GM12878 (cell line): ENCODE results near the gene PKP4. TPM values are rescaled to one million over a fixed set of nuclear protein-coding genes. Genes with fewer than 3 reads are reported as not detected.

Experiments
- ATAC-seq: fragments of 200-7000 bp; cut with Tn5 transposase; 3 replicates; pipeline ENCODE4 v1.9.1; 2020; ENCODE audit warnings: mild to moderate bottlenecking, moderate library complexity
- BruUV-seq: library from RNA; stranded (reverse); fragments of 400-500 nt; replicated peaks from 2 replicates; lab custom pipeline; 2021; lab: Mats Ljungman, UMichigan
- CTCF ChIA-PET: fragments of 300-600 bp; sonication (Branson Sonifier 250); formaldehyde crosslinking; extraction: SDS; loops from one replicate; lab custom pipeline; 2021; ENCODE audit warnings: inconsistent platforms; lab: Yijun Ruan, JAX
- POLR2A ChIA-PET: fragments of 350-600 bp; formaldehyde crosslinking; extraction: SDS; loops from one replicate; lab custom pipeline; 2021; ENCODE audit warnings: inconsistent platforms; lab: Charles Lee
- RAD21 ChIA-PET: fragments of 300-600 bp; sonication (Branson Sonifier 250); formaldehyde crosslinking; loops from one replicate; lab custom pipeline; 2023; ENCODE audit warnings: antibody characterized with exemption; ENCODE audit not compliant: unreplicated experiment; lab: Charles Lee
- SMC1A ChIA-PET: fragments of 300-600 bp; sonication (Branson Sonifier 250); formaldehyde crosslinking; loops from one replicate; lab custom pipeline; 2023; ENCODE audit not compliant: unreplicated experiment, uncharacterized antibody; lab: Charles Lee
- DNase-seq: peaks from one replicate; pipeline ENCODE4 v3.0.0-alpha.2; 2011; ENCODE audit warnings: low read depth, low spot score
- FAIRE-seq: peaks from 3 replicates; lab custom pipeline; 2011; peaks lifted over from hg19 to GRCh38; lab: Jason Lieb, UNC
- H2AFZ ChIP-seq: 2 replicates; pipeline ENCODE4 v1.6.0; 2011; ENCODE audit warnings: low read depth, low read length, control low read depth; ENCODE audit not compliant: control insufficient read depth
- H3K27ac ChIP-seq: 2 replicates; pipeline ENCODE4 v1.5.1; 2011; ENCODE audit warnings: control low read depth; ENCODE audit not compliant: control insufficient read depth, insufficient read depth
- H3K27me3 ChIP-seq, 2 experiments: replicated peaks in 1 of 2; 2 replicates each; pipeline versions ENCODE4 v1.6.0 to v1.6.1; 2011; ENCODE audit warnings: low read length in 1 of 2; ENCODE audit not compliant: control insufficient read depth in 2 of 2, insufficient read depth in 2 of 2
- H3K36me3 ChIP-seq, 2 experiments: 2 replicates each; pipeline ENCODE4 v1.5.1; 2011; ENCODE audit warnings: low read length in 1 of 2; ENCODE audit not compliant: control insufficient read depth in 2 of 2, insufficient read depth in 2 of 2
- H3K4me1 ChIP-seq: 2 replicates; pipeline ENCODE4 v1.6.1; 2011; ENCODE audit warnings: mild to moderate bottlenecking, low read length, moderate library complexity, mixed read lengths; ENCODE audit not compliant: control insufficient read depth, insufficient read depth
- H3K4me2 ChIP-seq: 2 replicates; pipeline ENCODE4 v1.6.0; 2011; ENCODE audit warnings: control low read depth; ENCODE audit not compliant: control insufficient read depth, insufficient read depth
- H3K4me3 ChIP-seq: fragments of 200-600 bp; sonication (generic); 2 replicates; pipeline ENCODE4 v1.5.1; 2016
- H3K79me2 ChIP-seq: 2 replicates; pipeline ENCODE4 v1.6.0; 2011; ENCODE audit warnings: low read length; ENCODE audit not compliant: control insufficient read depth, insufficient read depth
- H3K9ac ChIP-seq: 2 replicates; pipeline ENCODE4 v1.8.0; 2011; ENCODE audit warnings: low read length, control low read depth, mixed read lengths; ENCODE audit not compliant: control insufficient read depth, insufficient read depth
- H3K9me3 ChIP-seq: replicated peaks from 3 replicates; pipeline ENCODE4 v1.5.1; 2011; ENCODE audit warnings: mild to moderate bottlenecking, low read length; ENCODE audit not compliant: control insufficient read depth, insufficient read depth
- H4K20me1 ChIP-seq: 2 replicates; pipeline ENCODE4 v1.6.0; 2011; ENCODE audit not compliant: control insufficient read depth, insufficient read depth
- CBX5 ChIP-seq: sonication (generic); IDR thresholded peaks from 2 replicates; pipeline ENCODE4 v1.6.1; 2016; ENCODE audit warnings: low read depth, moderate library complexity, mild to moderate bottlenecking, inconsistent platforms
- FOXK2 ChIP-seq: fragments of 450-650 bp; IDR thresholded peaks from 2 replicates; pipeline ENCODE4 v1.6.1; 2017; ENCODE audit warnings: mild to moderate bottlenecking, moderate library complexity
- HDAC6 ChIP-seq: fragments of 200-600 bp; sonication (generic); IDR thresholded peaks from one replicate; pipeline ENCODE4 v1.8.0; 2017; ENCODE audit warnings: antibody characterized with exemption; ENCODE audit not compliant: unreplicated experiment
- JUNB ChIP-seq: IDR thresholded peaks from 2 replicates; pipeline ENCODE4 v1.6.1; 2016; ENCODE audit warnings: antibody characterized with exemption, mild to moderate bottlenecking
- NR2F1 ChIP-seq: fragments of 450-650 bp; conservative IDR thresholded peaks from 2 replicates; pipeline ENCODE4 v1.6.1; 2017; ENCODE audit warnings: mild to moderate bottlenecking
- SPI1 ChIP-seq: IDR thresholded peaks from 2 replicates; pipeline ENCODE4 v1.6.1; 2011; ENCODE audit warnings: low read depth, mild to moderate bottlenecking, low read length, moderate library complexity, borderline replicate concordance; ENCODE audit not compliant: insufficient read depth
- SREBF2 ChIP-seq: IDR thresholded peaks from 2 replicates; pipeline ENCODE4 v1.6.1; 2012; ENCODE audit warnings: mild to moderate bottlenecking, low read length
- TBL1XR1 ChIP-seq: IDR thresholded peaks from 2 replicates; pipeline ENCODE4 v1.6.1; 2012; ENCODE audit warnings: low read depth, low read length, improper control_type of control experiment
- ZNF207 ChIP-seq: fragments of 450-650 bp; IDR thresholded peaks from 2 replicates; pipeline ENCODE4 v1.6.1; 2014; ENCODE audit warnings: antibody characterized with exemption, mild to moderate bottlenecking, borderline replicate concordance
- WGBS: methylation state at CpG from one replicate; pipeline ENCODE4 v1.1.6; 2016; ENCODE audit warnings: low lambda C conversion rate; ENCODE audit not compliant: insufficient replicate concordance, insufficient coverage; ENCODE audit errors: missing lambda C conversion rate; 5-methylcytosine and 5-hydroxymethylcytosine counted together
- in situ Hi-C: fragments of 300-500 bp; cut with MboI; formaldehyde crosslinking; loops from 9 replicates; pipeline ENCODE4 v1.14.3; 2018; ENCODE audit warnings: mixed read lengths
- intact Hi-C: fragments of 100-400 bp; cut with micrococcal nuclease; formaldehyde crosslinking; loops from one replicate; pipeline ENCODE4 v1.14.2; 2022; ENCODE audit not compliant: unreplicated experiment
- polyA plus RNA-seq, 11 experiments: library from polyadenylated mRNA; depleted of rRNA in 4 of 11; unstranded in 6 of 11; stranded (reverse) in 5 of 11; fragments of >200 nt; fragmentation: Nextera tagmentation in 4 of 11; fragmentation: Illumina TruSeq in 1 of 11; extraction: Ambion mirVana in 4 of 11; extraction: Trizol in 1 of 11; gene quantifications; 1 replicate in 1 of 11; 2 replicates in 10 of 11; pipeline versions ENCODE4 v1.2.1 to v1.2.3, GENCODE V29; 2011 to 2016; ENCODE audit warnings: inconsistent platforms in 2 of 11, missing spikeins in 2 of 11, low read depth in 1 of 11
- total RNA-seq, 4 experiments: library from RNA; depleted of rRNA in 3 of 4; stranded (reverse); fragments of >200 nt in 3 of 4; fragmentation: Illumina TruSeq in 1 of 4; extraction: Trizol in 1 of 4; gene quantifications; 2 replicates each; pipeline versions ENCODE4 v1.2.1 to v1.2.3, GENCODE V29; 2013 to 2021
- TF ChIP-seq, protein P1 (sequence below): fragments of 450-650 bp; IDR thresholded peaks from 2 replicates; pipeline ENCODE4 v1.6.1; 2018; ENCODE audit warnings: borderline replicate concordance, mild to moderate bottlenecking; ENCODE audit not compliant: partially characterized antibody

The PKP4 gene
- total and polyA plus RNA-seq, 10 of the 15 experiments (the other 5 are each of a cell fraction or from before 2014, with no cell fraction given) = 4.8 to 35.8 (median 17.7) TPM

DNA sequence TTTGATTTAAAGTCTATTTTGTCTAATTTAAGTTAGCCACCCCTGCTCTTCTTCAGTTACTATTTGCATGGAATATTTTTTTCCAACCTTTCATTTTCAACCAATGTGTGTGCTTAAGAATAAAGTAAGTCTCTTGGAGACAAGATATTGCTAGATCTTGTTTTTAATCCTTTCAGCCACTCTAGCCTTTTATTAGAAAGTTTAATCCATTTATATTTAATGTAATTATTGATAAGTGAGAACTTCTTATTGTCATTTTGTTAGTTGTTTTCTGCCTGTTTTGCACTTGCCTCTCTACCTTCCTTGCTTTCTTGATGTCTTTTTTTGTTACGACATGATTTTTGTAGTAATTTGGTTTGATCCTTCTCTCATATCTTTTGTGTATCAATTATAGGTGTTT lies 46.6 kb upstream of the PKP4 start:
- CTCF ChIA-PET = no interaction called here
- no peak overlapping the region for H3K4me3 ChIP-seq
- DNase-seq (no peak), FAIRE-seq (no peak), ATAC-seq (no peak)
- H2AFZ ChIP-seq = no peak overlapping the region
- no peak overlapping the region for H3K4me2 ChIP-seq
- H3K79me2 ChIP-seq = no peaks in the 10 kb centered on the region
- intact Hi-C loops = no loop called here
- H3K27ac ChIP-seq = no peak overlapping the region
- TF ChIP-seq HDAC6 (no peak), CBX5 (no peak), NR2F1 (no peak), SPI1 (no peak), JUNB (no peak), SREBF2 (no peak), TBL1XR1 (no peak), FOXK2 (no peak), ZNF207 (no peak)
- TF ChIP-seq, protein P1, sequence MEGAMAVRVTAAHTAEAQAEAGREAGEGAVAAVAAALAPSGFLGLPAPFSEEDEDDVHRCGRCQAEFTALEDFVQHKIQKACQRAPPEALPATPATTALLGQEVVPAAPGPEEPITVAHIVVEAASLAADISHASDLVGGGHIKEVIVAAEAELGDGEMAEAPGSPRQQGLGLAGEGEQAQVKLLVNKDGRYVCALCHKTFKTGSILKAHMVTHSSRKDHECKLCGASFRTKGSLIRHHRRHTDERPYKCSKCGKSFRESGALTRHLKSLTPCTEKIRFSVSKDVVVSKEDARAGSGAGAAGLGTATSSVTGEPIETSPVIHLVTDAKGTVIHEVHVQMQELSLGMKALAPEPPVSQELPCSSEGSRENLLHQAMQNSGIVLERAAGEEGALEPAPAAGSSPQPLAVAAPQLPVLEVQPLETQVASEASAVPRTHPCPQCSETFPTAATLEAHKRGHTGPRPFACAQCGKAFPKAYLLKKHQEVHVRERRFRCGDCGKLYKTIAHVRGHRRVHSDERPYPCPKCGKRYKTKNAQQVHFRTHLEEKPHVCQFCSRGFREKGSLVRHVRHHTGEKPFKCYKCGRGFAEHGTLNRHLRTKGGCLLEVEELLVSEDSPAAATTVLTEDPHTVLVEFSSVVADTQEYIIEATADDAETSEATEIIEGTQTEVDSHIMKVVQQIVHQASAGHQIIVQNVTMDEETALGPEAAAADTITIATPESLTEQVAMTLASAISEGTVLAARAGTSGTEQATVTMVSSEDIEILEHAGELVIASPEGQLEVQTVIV = no peak
- H3K27me3 ChIP-seq = no peaks in the 10 kb centered on the region
- in situ Hi-C loops = no loop called here
- no TSS peak for BruUV-seq
- SMC1A ChIA-PET = no interaction called here
- H4K20me1 ChIP-seq = no peaks in the 10 kb centered on the region
- no peak overlapping the region for H3K9ac ChIP-seq
- RAD21 ChIA-PET = no interaction called here
- 35% methylated on average over 1 of the region's 1 CpG for WGBS
- H3K36me3 ChIP-seq = no peaks in the 10 kb centered on the region
- H3K4me1 ChIP-seq = no peaks in the 10 kb centered on the region
- H3K9me3 ChIP-seq = no peaks in the 10 kb centered on the region; the same call in 2 of the 3 replicates
- POLR2A ChIA-PET = no interaction called here
